Measurements from ENCODE around the gene SPC24.

SPC24 gene

GRCh38 chr19:11202488-11203193 is 47.1 kb upstream of the SPC24 start:
- Histone ChIP-seq H2BK5ac (ENCODE audit: low read depth, low read length, poor library complexity) (no peak overlapping the region), H3K79me1 (ENCODE audit: low read length) (no peaks in the 10 kb centered on the region), H2AK5ac (ENCODE audit: low read length) (no peak overlapping the region), H3K9me3 (ENCODE audit: insufficient read depth, low read depth, low read length) (no peaks in the 10 kb centered on the region), H2BK120ac (ENCODE audit: insufficient read depth, low read length, poor library complexity) (no peak overlapping the region), H4K8ac (ENCODE audit: low read depth, low read length) (no peak overlapping the region), H2BK12ac (ENCODE audit: low read length) (no peak overlapping the region), H3K14ac (ENCODE audit: low read length) (no peak overlapping the region), H3K4ac (ENCODE audit: low read depth, low read length) (no peak overlapping the region), H3K4me2 (ENCODE audit: low read length) (no peak overlapping the region), H3K4me1 (ENCODE audit: control insufficient read depth in 1 of 2, insufficient read depth in 2 of 2, low read length in 2 of 2) (peaks cover 0 to 2% of the 10 kb centered on the region in 2 experiments), H3K9ac (ENCODE audit: low read length) (no peak overlapping the region), H3K18ac (ENCODE audit: low read length) (no peak overlapping the region), H3K27ac (ENCODE audit: low read depth, low read length) (no peak overlapping the region), H3K79me2 (ENCODE audit: control insufficient read depth, insufficient read depth, low read length, poor library complexity) (no peaks in the 10 kb centered on the region), H4K12ac (ENCODE audit: low read depth, low read length) (no peak overlapping the region), H3K23ac (ENCODE audit: low read length) (no peak overlapping the region), H2AFZ (ENCODE audit: insufficient read depth, low read length, poor library complexity) (no peak overlapping the region), H4K91ac (ENCODE audit: low read depth, low read length) (no peak overlapping the region), H3K36me3 (ENCODE audit: control insufficient read depth in 1 of 2, insufficient read depth in 2 of 2, low read length in 2 of 2) (peaks cover 3 to 10% of the 10 kb centered on the region in 2 experiments), H3K4me3 (ENCODE audit: low read depth, low read length) (no peak overlapping the region), H3K27me3 (ENCODE audit: insufficient read depth, low read length) (no peaks in the 10 kb centered on the region)
- no CpG with 5 or more reads among the region's 20 CpGs for WGBS (ENCODE audit: extremely low coverage, insufficient coverage, insufficient read length)
- DNase-seq: no peak

GRCh38 chr19:11201791-11202190 is 46.2 kb upstream of the SPC24 start:
- no peak overlapping the region for H2AFZ ChIP-seq (ENCODE audit: insufficient read depth, low read length, poor library complexity)
- H3K27ac ChIP-seq (ENCODE audit: low read depth, low read length): no peak overlapping the region
- no peak overlapping the region for H4K12ac ChIP-seq (ENCODE audit: low read depth, low read length)
- H3K4me2 ChIP-seq (ENCODE audit: low read length): no peak overlapping the region
- no peak overlapping the region for H2BK5ac ChIP-seq (ENCODE audit: low read depth, low read length, poor library complexity)
- DNase-seq: no peak
- no peak overlapping the region for H3K9ac ChIP-seq (ENCODE audit: low read length)
- H3K79me1 ChIP-seq (ENCODE audit: low read length): peaks cover 5% of the 10 kb centered on the region
- no peak overlapping the region for H2BK12ac ChIP-seq (ENCODE audit: low read length)
- H4K8ac ChIP-seq (ENCODE audit: low read depth, low read length): no peak overlapping the region
- no peak overlapping the region for H3K18ac ChIP-seq (ENCODE audit: low read length)
- peaks cover 3 to 10% of the 10 kb centered on the region in 2 experiments for H3K36me3 ChIP-seq (ENCODE audit: control insufficient read depth in 1 of 2, insufficient read depth in 2 of 2, low read length in 2 of 2)
- H3K14ac ChIP-seq (ENCODE audit: low read length): no peak overlapping the region
- no peak overlapping the region for H4K91ac ChIP-seq (ENCODE audit: low read depth, low read length)
- no peaks in the 10 kb centered on the region for H3K27me3 ChIP-seq (ENCODE audit: insufficient read depth, low read length)
- no peak overlapping the region for H2BK120ac ChIP-seq (ENCODE audit: insufficient read depth, low read length, poor library complexity)
- no CpG with 5 or more reads among the region's 24 CpGs for WGBS (ENCODE audit: extremely low coverage, insufficient coverage, insufficient read length)
- no peak overlapping the region for H2AK5ac ChIP-seq (ENCODE audit: low read length)
- peaks cover 2% of the 10 kb centered on the region for H3K9me3 ChIP-seq (ENCODE audit: insufficient read depth, low read depth, low read length)
- no peak overlapping the region for H3K4ac ChIP-seq (ENCODE audit: low read depth, low read length)
- H3K4me1 ChIP-seq (ENCODE audit: control insufficient read depth in 1 of 2, insufficient read depth in 2 of 2, low read length in 2 of 2): peaks cover 0 to 6% of the 10 kb centered on the region in 2 experiments
- H3K79me2 ChIP-seq (ENCODE audit: control insufficient read depth, insufficient read depth, low read length, poor library complexity): peaks cover 5% of the 10 kb centered on the region
- H3K23ac ChIP-seq (ENCODE audit: low read length): no peak overlapping the region
- H3K4me3 ChIP-seq (ENCODE audit: low read depth, low read length): no peak overlapping the region

DNA sequence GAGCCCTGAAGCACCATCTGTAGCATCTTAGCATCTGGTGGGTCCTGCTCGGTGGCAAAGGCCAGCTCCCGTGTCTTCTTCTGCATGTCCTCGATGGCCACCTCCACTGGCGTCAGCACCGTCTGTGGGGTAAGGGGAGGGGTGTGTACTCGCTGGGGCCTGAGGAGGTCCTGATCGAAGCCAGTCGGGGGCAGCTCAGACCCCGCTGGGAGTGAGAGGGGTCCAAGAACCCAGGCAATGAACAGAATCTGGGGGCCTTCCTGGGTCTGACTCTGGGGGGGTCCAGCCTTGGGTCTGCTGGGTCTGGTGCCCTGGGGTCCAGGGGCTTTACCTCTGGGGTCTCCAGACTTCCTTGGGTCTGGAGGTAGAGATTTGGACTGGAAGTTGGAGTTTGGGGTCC is 45.3 kb upstream of the SPC24 start:
- no peak for DNase-seq
- no peak overlapping the region for H2BK12ac ChIP-seq (ENCODE audit: low read length)
- no peak overlapping the region for H3K23ac ChIP-seq (ENCODE audit: low read length)
- no peak overlapping the region for H2BK120ac ChIP-seq (ENCODE audit: insufficient read depth, low read length, poor library complexity)
- peaks cover 5% of the 10 kb centered on the region for H3K79me2 ChIP-seq (ENCODE audit: control insufficient read depth, insufficient read depth, low read length, poor library complexity)
- H3K36me3 ChIP-seq (ENCODE audit: control insufficient read depth in 1 of 2, insufficient read depth in 2 of 2, low read length in 2 of 2): peaks cover 3 to 10% of the 10 kb centered on the region in 2 experiments
- H3K79me1 ChIP-seq (ENCODE audit: low read length): peaks cover 5% of the 10 kb centered on the region
- H2BK5ac ChIP-seq (ENCODE audit: low read depth, low read length, poor library complexity): no peak overlapping the region
- H3K4me1 ChIP-seq (ENCODE audit: control insufficient read depth in 1 of 2, insufficient read depth in 2 of 2, low read length in 2 of 2): peaks cover 2 to 11% of the 10 kb centered on the region in 2 experiments
- H4K8ac ChIP-seq (ENCODE audit: low read depth, low read length): no peak overlapping the region
- H3K9me3 ChIP-seq (ENCODE audit: insufficient read depth, low read depth, low read length): peaks cover 2% of the 10 kb centered on the region
- no peak overlapping the region for H3K4me2 ChIP-seq (ENCODE audit: low read length)
- no peak overlapping the region for H3K4ac ChIP-seq (ENCODE audit: low read depth, low read length)
- WGBS (ENCODE audit: extremely low coverage, insufficient coverage, insufficient read length): no CpG with 5 or more reads among the region's 9 CpGs
- H3K14ac ChIP-seq (ENCODE audit: low read length): no peak overlapping the region
- H3K9ac ChIP-seq (ENCODE audit: low read length): no peak overlapping the region
- H3K27ac ChIP-seq (ENCODE audit: low read depth, low read length): no peak overlapping the region
- H3K4me3 ChIP-seq (ENCODE audit: low read depth, low read length): peak overlapping the region; percentile 39
- no peak overlapping the region for H3K18ac ChIP-seq (ENCODE audit: low read length)
- H4K91ac ChIP-seq (ENCODE audit: low read depth, low read length): no peak overlapping the region
- H3K27me3 ChIP-seq (ENCODE audit: insufficient read depth, low read length): no peaks in the 10 kb centered on the region
- peak overlapping the region; percentile 32 for H2AK5ac ChIP-seq (ENCODE audit: low read length)
- H4K12ac ChIP-seq (ENCODE audit: low read depth, low read length): no peak overlapping the region
- H2AFZ ChIP-seq (ENCODE audit: insufficient read depth, low read length, poor library complexity): no peak overlapping the region

- Histone ChIP-seq H2AFZ (ENCODE audit: insufficient read depth, low read length, poor library complexity) (no peak overlapping the region), H3K36me3 (ENCODE audit: control insufficient read depth in 1 of 2, insufficient read depth in 2 of 2, low read length in 2 of 2) (peaks cover 6 to 10% of the 10 kb centered on the region in 2 experiments), H3K18ac (ENCODE audit: low read length) (no peak overlapping the region), H4K8ac (ENCODE audit: low read depth, low read length) (no peak overlapping the region), H3K4me1 (ENCODE audit: control insufficient read depth in 1 of 2, insufficient read depth in 2 of 2, low read length in 2 of 2) (peaks cover 2 to 11% of the 10 kb centered on the region in 2 experiments), H3K9me3 (ENCODE audit: insufficient read depth, low read depth, low read length) (peaks cover 2% of the 10 kb centered on the region), H2AK5ac (ENCODE audit: low read length) (no peak overlapping the region), H4K91ac (ENCODE audit: low read depth, low read length) (no peak overlapping the region), H3K27ac (ENCODE audit: low read depth, low read length) (no peak overlapping the region), H3K4ac (ENCODE audit: low read depth, low read length) (no peak overlapping the region), H2BK5ac (ENCODE audit: low read depth, low read length, poor library complexity) (no peak overlapping the region), H3K9ac (ENCODE audit: low read length) (no peak overlapping the region), H3K23ac (ENCODE audit: low read length) (no peak overlapping the region), H4K12ac (ENCODE audit: low read depth, low read length) (no peak overlapping the region), H3K14ac (ENCODE audit: low read length) (no peak overlapping the region), H3K27me3 (ENCODE audit: insufficient read depth, low read length) (no peaks in the 10 kb centered on the region), H3K79me1 (ENCODE audit: low read length) (peaks cover 5% of the 10 kb centered on the region), H3K79me2 (ENCODE audit: control insufficient read depth, insufficient read depth, low read length, poor library complexity) (peaks cover 5% of the 10 kb centered on the region), H2BK120ac (ENCODE audit: insufficient read depth, low read length, poor library complexity) (no peak overlapping the region), H3K4me2 (ENCODE audit: low read length) (no peak overlapping the region), H3K4me3 (ENCODE audit: low read depth, low read length) (no peak overlapping the region), H2BK12ac (ENCODE audit: low read length) (no peak overlapping the region)
- DNase-seq: no peak
- WGBS (ENCODE audit: extremely low coverage, insufficient coverage, insufficient read length): no CpG with 5 or more reads among the region's 15 CpGs
Measured at GRCh38 chr19:11200015-11200574, 44.5 kb upstream of the SPC24 start.
